Loucy (cell line): ENCODE measurements around the gene ADAMTS2.

Experiments used
- H2AFZ ChIP-seq: fragments of 200-600 bp; sonication (generic); 2 replicates; pipeline ENCODE4 v1.6.0; 2016; ENCODE audit warnings: antibody characterized with exemption, mild to moderate bottlenecking, low read length, moderate library complexity
- H3F3A ChIP-seq: fragments of 200-600 bp; 2 replicates; pipeline ENCODE4 v1.6.0; 2016; ENCODE audit warnings: antibody characterized with exemption, low read depth, mild to moderate bottlenecking
- H3K27me3 ChIP-seq: fragments of 200-600 bp; sonication (generic); 2 replicates; pipeline ENCODE4 v1.6.1; 2014; ENCODE audit warnings: low read length, mild to moderate bottlenecking; ENCODE audit not compliant: insufficient read depth, poor library complexity, severe bottlenecking
- H3K36me3 ChIP-seq: fragments of 200-600 bp; sonication (generic); 2 replicates; pipeline ENCODE4 v1.6.1; 2016; ENCODE audit warnings: low read length; ENCODE audit not compliant: insufficient read depth
- H3K4me1 ChIP-seq: fragments of 200-600 bp; sonication (generic); 2 replicates; pipeline ENCODE4 v1.5.1; 2014; ENCODE audit warnings: low read length, mild to moderate bottlenecking; ENCODE audit not compliant: insufficient read depth, poor library complexity, severe bottlenecking
- H3K4me2 ChIP-seq: fragments of 200-600 bp; sonication (generic); 2 replicates; pipeline ENCODE4 v1.6.0; 2014; ENCODE audit warnings: antibody characterized with exemption, low read length, low read depth, mild to moderate bottlenecking; ENCODE audit not compliant: poor library complexity, severe bottlenecking
- H3K4me3 ChIP-seq: fragments of 200-600 bp; sonication (generic); 2 replicates; pipeline ENCODE4 v1.5.1; 2014; ENCODE audit warnings: low read length, mild to moderate bottlenecking, mixed read lengths; ENCODE audit not compliant: poor library complexity, severe bottlenecking
- H3K79me2 ChIP-seq: fragments of 200-600 bp; sonication (generic); 2 replicates; pipeline ENCODE4 v1.6.1; 2014; ENCODE audit warnings: low read length; ENCODE audit not compliant: insufficient read depth
- H3K9ac ChIP-seq: fragments of 200-600 bp; sonication (generic); 2 replicates; pipeline ENCODE4 v1.6.0; 2014; ENCODE audit warnings: mild to moderate bottlenecking, low read depth, low read length, moderate library complexity; ENCODE audit not compliant: poor library complexity, severe bottlenecking
- H3K9me2 ChIP-seq: fragments of 200-600 bp; sonication (generic); replicated peaks from 2 replicates; pipeline ENCODE4 v1.6.1; 2016; ENCODE audit warnings: low read depth, low read length, mixed read lengths
- H3K9me3 ChIP-seq: fragments of 200-600 bp; sonication (generic); 2 replicates; pipeline ENCODE4 v1.6.1; 2014; ENCODE audit warnings: mild to moderate bottlenecking, antibody characterized with exemption, low read length, low read depth; ENCODE audit not compliant: insufficient read depth
- H4K20me1 ChIP-seq: fragments of 200-600 bp; sonication (generic); 2 replicates; pipeline ENCODE4 v1.6.0; 2014; ENCODE audit warnings: antibody characterized with exemption, low read length, mild to moderate bottlenecking; ENCODE audit not compliant: insufficient read depth, poor library complexity, severe bottlenecking
- EZH2phosphoT487 ChIP-seq: fragments of 200-600 bp; IDR thresholded peaks from 2 replicates; pipeline ENCODE4 v1.6.1; 2018; ENCODE audit warnings: antibody characterized with exemption, mild to moderate bottlenecking, moderate library complexity, borderline replicate concordance
- TF ChIP-seq, protein P1 (sequence below): fragments of 200-600 bp; sonication (generic); conservative IDR thresholded peaks from 2 replicates; pipeline ENCODE4 v1.5.1; 2014; ENCODE audit warnings: mild to moderate bottlenecking, antibody characterized with exemption, low read length

Gene ADAMTS2

DNA sequence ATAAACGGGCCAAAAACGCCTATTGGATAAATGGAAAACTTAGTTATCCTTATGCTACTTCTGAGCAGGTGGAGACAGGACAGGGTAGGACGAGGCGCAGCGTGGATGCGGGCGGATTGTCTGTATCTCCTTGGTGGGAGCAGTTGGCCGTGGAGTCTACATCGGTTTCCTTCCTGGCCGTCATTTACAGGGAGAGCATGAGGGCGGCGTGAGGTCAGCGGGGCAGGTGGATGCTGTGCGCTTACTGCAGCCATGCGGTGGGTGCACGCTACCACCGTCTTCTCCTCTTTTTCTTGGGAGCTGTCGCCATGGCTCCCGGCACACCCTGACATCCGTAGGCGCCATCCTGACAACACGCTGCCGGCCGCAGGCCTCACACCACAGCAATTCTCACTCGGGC, 121.3 kb downstream of the ADAMTS2 start:
- H4K20me1 ChIP-seq = no peaks in the 10 kb centered on the region
- no peaks in the 10 kb centered on the region for H3F3A ChIP-seq
- no peaks in the 10 kb centered on the region for H3K9me2 ChIP-seq
- no peak overlapping the region for H3K9ac ChIP-seq
- no peak overlapping the region for H2AFZ ChIP-seq
- H3K4me2 ChIP-seq = no peak overlapping the region
- no peak overlapping the region for H3K4me3 ChIP-seq
- H3K9me3 ChIP-seq = no peaks in the 10 kb centered on the region
- H3K27me3 ChIP-seq = no peaks in the 10 kb centered on the region
- H3K79me2 ChIP-seq = no peaks in the 10 kb centered on the region
- no peaks in the 10 kb centered on the region for H3K36me3 ChIP-seq
- TF ChIP-seq, protein P1, sequence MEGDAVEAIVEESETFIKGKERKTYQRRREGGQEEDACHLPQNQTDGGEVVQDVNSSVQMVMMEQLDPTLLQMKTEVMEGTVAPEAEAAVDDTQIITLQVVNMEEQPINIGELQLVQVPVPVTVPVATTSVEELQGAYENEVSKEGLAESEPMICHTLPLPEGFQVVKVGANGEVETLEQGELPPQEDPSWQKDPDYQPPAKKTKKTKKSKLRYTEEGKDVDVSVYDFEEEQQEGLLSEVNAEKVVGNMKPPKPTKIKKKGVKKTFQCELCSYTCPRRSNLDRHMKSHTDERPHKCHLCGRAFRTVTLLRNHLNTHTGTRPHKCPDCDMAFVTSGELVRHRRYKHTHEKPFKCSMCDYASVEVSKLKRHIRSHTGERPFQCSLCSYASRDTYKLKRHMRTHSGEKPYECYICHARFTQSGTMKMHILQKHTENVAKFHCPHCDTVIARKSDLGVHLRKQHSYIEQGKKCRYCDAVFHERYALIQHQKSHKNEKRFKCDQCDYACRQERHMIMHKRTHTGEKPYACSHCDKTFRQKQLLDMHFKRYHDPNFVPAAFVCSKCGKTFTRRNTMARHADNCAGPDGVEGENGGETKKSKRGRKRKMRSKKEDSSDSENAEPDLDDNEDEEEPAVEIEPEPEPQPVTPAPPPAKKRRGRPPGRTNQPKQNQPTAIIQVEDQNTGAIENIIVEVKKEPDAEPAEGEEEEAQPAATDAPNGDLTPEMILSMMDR = no peak
- no peak for TF ChIP-seq EZH2phosphoT487
- H3K4me1 ChIP-seq = no peaks in the 10 kb centered on the region

DNA sequence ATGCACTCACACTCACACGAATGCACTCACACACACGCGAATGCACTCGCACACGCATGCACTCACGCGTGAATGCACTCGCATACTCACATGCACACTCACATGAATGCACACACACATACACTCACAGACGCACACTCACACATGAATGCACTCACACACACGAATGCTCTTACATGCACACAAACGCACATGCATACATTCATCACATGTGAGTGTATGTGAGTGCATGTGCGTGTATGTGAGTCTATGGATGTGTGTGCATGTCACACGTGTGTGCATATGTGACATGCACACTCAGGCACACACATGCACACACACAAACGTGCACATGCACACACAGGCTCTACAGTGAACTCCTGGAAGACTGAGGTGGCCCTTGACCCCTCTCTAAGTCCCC, 121.7 kb downstream of the ADAMTS2 start:
- no peaks in the 10 kb centered on the region for H3K79me2 ChIP-seq
- H3F3A ChIP-seq = no peaks in the 10 kb centered on the region
- no peak overlapping the region for H3K9ac ChIP-seq
- no peak overlapping the region for H2AFZ ChIP-seq
- no peaks in the 10 kb centered on the region for H3K4me1 ChIP-seq
- H3K9me2 ChIP-seq = no peaks in the 10 kb centered on the region
- H4K20me1 ChIP-seq = no peaks in the 10 kb centered on the region
- H3K27me3 ChIP-seq = no peaks in the 10 kb centered on the region
- no peak overlapping the region for H3K4me2 ChIP-seq
- no peaks in the 10 kb centered on the region for H3K9me3 ChIP-seq
- H3K4me3 ChIP-seq = no peak overlapping the region
- TF ChIP-seq EZH2phosphoT487 = no peak
- TF ChIP-seq, protein P1 = no peak
- no peaks in the 10 kb centered on the region for H3K36me3 ChIP-seq

DNA sequence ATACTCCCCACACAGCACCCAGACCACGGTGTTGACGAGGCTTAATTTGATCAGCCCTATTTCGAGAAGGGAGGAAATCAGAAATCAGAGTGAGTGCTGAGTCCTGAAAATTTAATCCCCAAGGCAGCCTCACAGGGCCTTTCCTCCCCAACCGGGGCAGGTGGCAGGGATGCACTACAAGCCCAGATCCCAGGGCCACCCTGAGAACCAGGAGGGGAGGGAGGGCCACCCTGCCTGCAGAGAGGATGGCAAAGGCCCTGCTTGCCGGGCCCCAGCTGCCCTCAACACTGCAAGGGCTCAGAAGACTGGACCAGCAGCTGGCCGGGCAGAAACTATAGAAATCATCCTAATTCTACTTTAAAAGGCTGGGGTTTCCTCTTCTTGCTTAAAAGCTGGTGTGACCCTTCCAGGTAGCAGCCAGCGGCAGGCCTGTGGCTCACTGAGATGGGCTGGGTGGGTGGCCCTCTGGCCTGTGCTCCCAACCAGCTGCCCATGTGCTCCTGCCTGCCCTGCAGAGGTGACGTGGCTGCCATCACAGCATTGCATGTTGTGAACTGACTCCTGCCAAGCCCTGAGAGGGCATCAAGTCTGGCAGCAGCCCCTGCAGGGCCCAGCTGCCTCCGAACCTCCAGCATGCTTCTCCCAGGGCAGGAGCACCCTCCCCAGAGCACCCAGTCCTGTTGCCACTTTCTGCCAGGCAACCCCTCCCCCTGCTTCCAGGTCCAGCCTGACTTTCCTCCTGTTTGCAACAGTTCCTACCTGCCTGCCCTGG, 122.8 kb downstream of the ADAMTS2 start:
- H2AFZ ChIP-seq = no peak overlapping the region
- H3K36me3 ChIP-seq = no peaks in the 10 kb centered on the region
- H4K20me1 ChIP-seq = no peaks in the 10 kb centered on the region
- H3K79me2 ChIP-seq = no peaks in the 10 kb centered on the region
- TF ChIP-seq, protein P1 = no peak
- TF ChIP-seq EZH2phosphoT487 = no peak
- H3K9me3 ChIP-seq = no peaks in the 10 kb centered on the region
- H3K4me2 ChIP-seq = no peak overlapping the region
- H3K9me2 ChIP-seq = no peaks in the 10 kb centered on the region
- H3K4me1 ChIP-seq = no peaks in the 10 kb centered on the region
- no peaks in the 10 kb centered on the region for H3K27me3 ChIP-seq
- H3K4me3 ChIP-seq = no peak overlapping the region
- no peaks in the 10 kb centered on the region for H3F3A ChIP-seq
- H3K9ac ChIP-seq = no peak overlapping the region
